Measurements from ENCODE around the gene CACHD1.

GRCh38 chr1:64681043-64681442, 211.1 kb downstream of the CACHD1 start:
- TF ChIP-seq POLR2A (IDR thresholded peaks at IDR 0.05; ENCODE audit: control extremely low read depth in 1 of 2, low read depth in 2 of 2, low read length in 2 of 2) (no peak), GABPA (IDR thresholded peaks at IDR 0.05; ENCODE audit: borderline replicate concordance, insufficient read depth, low read length) (no peak), MAFK (IDR thresholded peaks at IDR 0.05; ENCODE audit: low read depth, low read length) (no peak), ASH2L (IDR thresholded peaks at IDR 0.05; ENCODE audit: low read length) (no peak), CREB1 (IDR thresholded peaks at IDR 0.05) (no peak), KDM5A (IDR thresholded peaks at IDR 0.05; ENCODE audit: low read length) (no peak), JUND (IDR thresholded peaks at IDR 0.05; ENCODE audit: low read length) (no peak), POU5F1 (IDR thresholded peaks at IDR 0.05; ENCODE audit: low read depth, low read length) (no peak), RXRA (IDR thresholded peaks at IDR 0.05; ENCODE audit: insufficient read depth, low read depth, low read length) (no peak), SIN3A (conservative IDR thresholded peaks at IDR 0.05 in 1 of 2, IDR thresholded peaks at IDR 0.05 in 1 of 2; ENCODE audit: low read depth in 1 of 2, low read length in 2 of 2) (no peak), FOSL1 (IDR thresholded peaks at IDR 0.05; ENCODE audit: insufficient read depth, low read depth, low read length) (no peak)
- TF ChIP-seq, protein P1, sequence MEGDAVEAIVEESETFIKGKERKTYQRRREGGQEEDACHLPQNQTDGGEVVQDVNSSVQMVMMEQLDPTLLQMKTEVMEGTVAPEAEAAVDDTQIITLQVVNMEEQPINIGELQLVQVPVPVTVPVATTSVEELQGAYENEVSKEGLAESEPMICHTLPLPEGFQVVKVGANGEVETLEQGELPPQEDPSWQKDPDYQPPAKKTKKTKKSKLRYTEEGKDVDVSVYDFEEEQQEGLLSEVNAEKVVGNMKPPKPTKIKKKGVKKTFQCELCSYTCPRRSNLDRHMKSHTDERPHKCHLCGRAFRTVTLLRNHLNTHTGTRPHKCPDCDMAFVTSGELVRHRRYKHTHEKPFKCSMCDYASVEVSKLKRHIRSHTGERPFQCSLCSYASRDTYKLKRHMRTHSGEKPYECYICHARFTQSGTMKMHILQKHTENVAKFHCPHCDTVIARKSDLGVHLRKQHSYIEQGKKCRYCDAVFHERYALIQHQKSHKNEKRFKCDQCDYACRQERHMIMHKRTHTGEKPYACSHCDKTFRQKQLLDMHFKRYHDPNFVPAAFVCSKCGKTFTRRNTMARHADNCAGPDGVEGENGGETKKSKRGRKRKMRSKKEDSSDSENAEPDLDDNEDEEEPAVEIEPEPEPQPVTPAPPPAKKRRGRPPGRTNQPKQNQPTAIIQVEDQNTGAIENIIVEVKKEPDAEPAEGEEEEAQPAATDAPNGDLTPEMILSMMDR (IDR thresholded peaks at IDR 0.05; ENCODE audit: control extremely low read depth in 1 of 3, insufficient read depth in 1 of 3, low read depth in 1 of 3, low read length in 3 of 3) = no peak
- TF ChIP-seq, protein P2, sequence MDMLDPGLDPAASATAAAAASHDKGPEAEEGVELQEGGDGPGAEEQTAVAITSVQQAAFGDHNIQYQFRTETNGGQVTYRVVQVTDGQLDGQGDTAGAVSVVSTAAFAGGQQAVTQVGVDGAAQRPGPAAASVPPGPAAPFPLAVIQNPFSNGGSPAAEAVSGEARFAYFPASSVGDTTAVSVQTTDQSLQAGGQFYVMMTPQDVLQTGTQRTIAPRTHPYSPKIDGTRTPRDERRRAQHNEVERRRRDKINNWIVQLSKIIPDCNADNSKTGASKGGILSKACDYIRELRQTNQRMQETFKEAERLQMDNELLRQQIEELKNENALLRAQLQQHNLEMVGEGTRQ (IDR thresholded peaks at IDR 0.05; ENCODE audit: low read length) = no peak

All from H1 (cell line).